Lung (tissue), 12 donors: ENCODE results near the gene CHRNA3. TPM values are rescaled to one million over a fixed set of nuclear protein-coding genes. Genes with fewer than 3 reads are reported as not detected.
"Not testable (repeated sequence)": the region's sequence is repeated elsewhere in the genome, so short reads cannot be mapped to it uniquely, and the experiment has no call there.

Experiments
- ATAC-seq: fragments of 200-7000 bp; cut with Tn5 transposase; one replicate; pipeline ENCODE4 v1.9.1; 2020; ENCODE audit warnings: moderate number of reproducible peaks; ENCODE audit not compliant: insufficient read depth, low FRiP score
- DNase-seq, 3 donors: peaks; one replicate each; pipeline ENCODE4 v3.0.0-alpha.2; 2013 to 2017
- H3K27ac ChIP-seq, 2 donors: one replicate each; pipeline ENCODE4 v1.5.1; 2013; ENCODE audit warnings: mild to moderate bottlenecking in 2 of 2, moderate library complexity in 2 of 2, control low read depth in 1 of 2, inconsistent platforms in 1 of 2, low read depth in 1 of 2, low read length in 1 of 2
- H3K27me3 ChIP-seq, 3 donors: one replicate each; pipeline ENCODE4 v1.5.1; 2013; ENCODE audit warnings: low read length in 2 of 3; ENCODE audit not compliant: control insufficient read depth in 3 of 3, insufficient read depth in 3 of 3
- H3K36me3 ChIP-seq, 4 donors: one replicate each; pipeline ENCODE4 v1.5.1; 2013; ENCODE audit warnings: low read length in 4 of 4, mild to moderate bottlenecking in 1 of 4, moderate library complexity in 1 of 4; ENCODE audit not compliant: control insufficient read depth in 4 of 4, insufficient read depth in 4 of 4
- H3K4me1 ChIP-seq, 5 donors: one replicate each; pipeline ENCODE4 v1.5.1; 2013; ENCODE audit warnings: low read length in 5 of 5, mild to moderate bottlenecking in 2 of 5, moderate library complexity in 1 of 5; ENCODE audit not compliant: control insufficient read depth in 5 of 5, insufficient read depth in 5 of 5
- H3K4me3 ChIP-seq: one replicate; pipeline ENCODE4 v1.5.1; 2013; ENCODE audit warnings: mild to moderate bottlenecking, control low read depth, moderate library complexity
- H3K9ac ChIP-seq, 2 donors: one replicate each; pipeline ENCODE4 v1.5.1; 2013; ENCODE audit warnings: low read length in 2 of 2, control low read depth in 1 of 2; ENCODE audit not compliant: insufficient read depth in 1 of 2
- H3K9me3 ChIP-seq, 4 donors: one replicate each; pipeline ENCODE4 v1.5.1; 2013; ENCODE audit warnings: low read length in 3 of 4, mild to moderate bottlenecking in 1 of 4, moderate library complexity in 1 of 4; ENCODE audit not compliant: control insufficient read depth in 4 of 4, insufficient read depth in 3 of 4
- CTCF ChIP-seq: IDR thresholded peaks from 2 replicates; pipeline ENCODE4 v1.5.1; 2012; ENCODE audit warnings: mild to moderate bottlenecking; ENCODE audit errors: control extremely low read depth, extremely low read depth
- WGBS, 2 donors: extraction: QIAGEN DNeasy Blood & Tissue Kit; methylation state at CpG; one replicate each; pipeline ENCODE4 v1.1.7; 2013; 5-methylcytosine and 5-hydroxymethylcytosine counted together
- polyA plus RNA-seq, 2 donors: library from polyadenylated mRNA; stranded (reverse); fragments of 200-250 nt; gene quantifications; one replicate each; pipeline ENCODE4 v1.2.1, GENCODE V29; 2013
- total RNA-seq, 2 donors: library from RNA; depleted of rRNA in 1 of 2; stranded (reverse); fragments of >200 nt in 1 of 2; gene quantifications; one replicate each; pipeline ENCODE4 v1.2.1, GENCODE V29; 2014 to 2021
- donor health status: control.
- donor health status: control.
- donor health status: Bipolar disorder and iron deficiency.
- donor health status: healthy.
- donor health status: DM: yes; HTN: yes; CAD: no.

Gene CHRNA3
- total and polyA plus RNA-seq, 4 donors, result 0.03 to 0.06 TPM; not detected in 2

GRCh38 chr15:78563092-78563491 lies 57.7 kb downstream of the CHRNA3 start:
- H3K4me3 ChIP-seq, result no peak overlapping the region
- H3K27me3 ChIP-seq, result peaks cover 0 to 37% (median 29%) of the 10 kb centered on the region in 3 donors
- DNase-seq, result no peak
- ATAC-seq, result no peak
- H3K4me1 ChIP-seq, result peaks cover 0 to 14% (median 9%) of the 10 kb centered on the region in 5 donors
- peaks cover 0 to 2% (median 0%) of the 10 kb centered on the region in 4 donors for H3K9me3 ChIP-seq
- no peak overlapping the region for H3K27ac ChIP-seq
- 93 to 98% methylated on average over 2 of the region's 2 CpGs for WGBS, 2 donors
- H3K9ac ChIP-seq, result no peak overlapping the region
- no peaks in the 10 kb centered on the region for H3K36me3 ChIP-seq
- no peak for TF ChIP-seq CTCF

- H3K36me3 ChIP-seq, result no peaks in the 10 kb centered on the region
- no peak overlapping the region for H3K4me3 ChIP-seq
- TF ChIP-seq CTCF, result no peak
- ATAC-seq (no peak), DNase-seq (no peak)
- H3K4me1 ChIP-seq, result peaks cover 0 to 14% (median 8%) of the 10 kb centered on the region in 5 donors
- 86 to 95% methylated on average over 5 of the region's 5 CpGs for WGBS, 2 donors
- H3K27me3 ChIP-seq, result peaks cover 0 to 31% (median 16%) of the 10 kb centered on the region in 3 donors
- H3K27ac ChIP-seq, result no peak overlapping the region
- H3K9ac ChIP-seq, result no peak overlapping the region
- H3K9me3 ChIP-seq, result peaks cover 0 to 2% (median 0%) of the 10 kb centered on the region in 4 donors
These were observed 59.3 kb downstream of the CHRNA3 start for GRCh38 chr15:78561490-78561889.

GRCh38 chr15:78560201-78560600 lies 60.6 kb downstream of the CHRNA3 start:
- ATAC-seq, DNase-seq, H3K9me3 ChIP-seq, H3K36me3 ChIP-seq, H3K4me1 ChIP-seq, H3K27ac ChIP-seq, H3K4me3 ChIP-seq, H3K9ac ChIP-seq: not testable (repeated sequence)
- peaks cover 0 to 24% (median 8%) of the 10 kb centered on the region in 3 donors for H3K27me3 ChIP-seq
- 94 to 97% methylated on average over 10 of the region's 10 CpGs for WGBS, 2 donors

GRCh38 chr15:78552597-78552996 lies 68.2 kb downstream of the CHRNA3 start:
- WGBS, 2 donors, result 77 to 83% methylated on average over 5 of the region's 5 CpGs
- Histone ChIP-seq H3K4me1 (no peaks in the 10 kb centered on the region), H3K9ac (no peak overlapping the region), H3K27me3 (no peaks in the 10 kb centered on the region), H3K36me3 (peaks cover 13 to 33% (median 21%) of the 10 kb centered on the region in 4 donors), H3K9me3 (no peaks in the 10 kb centered on the region), H3K27ac (no peak overlapping the region), H3K4me3 (no peak overlapping the region)
- DNase-seq (no peak), ATAC-seq (no peak)
- TF ChIP-seq CTCF, result no peak
